ENCODE data around the gene DNAJB8.

Gene DNAJB8

DNA sequence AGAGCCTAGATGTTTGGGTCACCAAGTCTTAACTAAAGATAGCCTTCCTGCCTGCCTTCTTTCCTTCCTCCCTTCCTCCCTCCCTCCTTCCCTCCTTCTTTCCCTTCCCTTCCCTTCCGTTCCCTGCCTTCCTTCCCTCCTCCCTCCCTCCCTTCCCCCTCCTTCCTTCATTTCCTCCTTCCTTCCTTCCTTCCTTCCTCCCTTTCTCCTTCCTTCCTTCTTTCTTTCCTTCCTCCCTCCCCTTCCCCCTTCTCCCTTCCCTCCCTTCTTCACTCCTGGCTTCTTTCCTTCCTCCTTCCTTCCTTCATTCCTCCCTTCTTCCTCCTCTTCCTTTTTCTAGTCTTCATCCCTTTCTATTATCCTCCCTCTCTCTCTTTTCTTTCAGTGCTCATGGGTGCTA is 2.0 kb downstream of the DNAJB8 start:
- DNase-seq, result no peak
- Histone ChIP-seq H3K27me3 (replicated peaks; ENCODE audit: control insufficient read depth, insufficient read depth, low read length, poor library complexity, severe bottlenecking) (no peaks in the 10 kb centered on the region), H3K27ac (ENCODE audit: insufficient read depth, low read length, poor library complexity, severe bottlenecking) (no peak overlapping the region), H3K4me1 (ENCODE audit: control insufficient read depth, insufficient read depth, low read length, poor library complexity, severe bottlenecking) (no peaks in the 10 kb centered on the region), H3K4me3 (ENCODE audit: insufficient read depth, low read depth, low read length, poor library complexity, severe bottlenecking) (no peak overlapping the region), H3K9me3 (ENCODE audit: control insufficient read depth, low read length) (no peaks in the 10 kb centered on the region), H3K36me3 (ENCODE audit: control insufficient read depth, insufficient read depth, low read length) (no peaks in the 10 kb centered on the region)

- no peak for DNase-seq
- Histone ChIP-seq H3K27ac (ENCODE audit: insufficient read depth, low read length, poor library complexity, severe bottlenecking) (no peak overlapping the region), H3K9me3 (ENCODE audit: control insufficient read depth, low read length) (no peaks in the 10 kb centered on the region), H3K36me3 (ENCODE audit: control insufficient read depth, insufficient read depth, low read length) (no peaks in the 10 kb centered on the region), H3K27me3 (replicated peaks; ENCODE audit: control insufficient read depth, insufficient read depth, low read length, poor library complexity, severe bottlenecking) (no peaks in the 10 kb centered on the region), H3K4me1 (ENCODE audit: control insufficient read depth, insufficient read depth, low read length, poor library complexity, severe bottlenecking) (no peaks in the 10 kb centered on the region), H3K4me3 (ENCODE audit: insufficient read depth, low read depth, low read length, poor library complexity, severe bottlenecking) (no peak overlapping the region)
Measured at GRCh38 chr3:128464188-128464587, 2.5 kb downstream of the DNAJB8 start.

DNA sequence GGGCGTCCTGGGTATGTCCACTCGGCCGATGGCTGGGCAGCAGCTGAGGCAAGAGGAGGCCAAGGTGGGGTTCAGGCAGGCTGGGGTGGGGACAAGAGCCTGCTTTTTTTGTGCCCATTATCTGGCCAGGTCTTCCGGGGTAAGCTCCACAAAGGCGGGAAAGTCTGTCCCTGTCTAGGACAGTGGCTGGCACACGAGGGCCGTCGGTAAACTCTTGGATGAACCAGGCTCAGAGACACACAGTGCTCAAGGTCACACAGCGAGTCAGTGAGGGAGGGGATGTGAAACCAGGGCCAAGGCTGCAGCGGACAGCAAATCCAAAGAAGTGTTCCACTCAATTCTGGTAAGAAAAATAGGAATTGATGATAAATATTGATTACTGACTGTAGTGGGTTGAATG is 2.9 kb downstream of the DNAJB8 start:
- no peaks in the 10 kb centered on the region for H3K36me3 ChIP-seq (ENCODE audit: control insufficient read depth, insufficient read depth, low read length)
- H3K9me3 ChIP-seq (ENCODE audit: control insufficient read depth, low read length), result no peaks in the 10 kb centered on the region
- no peak for DNase-seq
- H3K27me3 ChIP-seq (replicated peaks; ENCODE audit: control insufficient read depth, insufficient read depth, low read length, poor library complexity, severe bottlenecking), result no peaks in the 10 kb centered on the region
- H3K4me1 ChIP-seq (ENCODE audit: control insufficient read depth, insufficient read depth, low read length, poor library complexity, severe bottlenecking), result no peaks in the 10 kb centered on the region
- H3K4me3 ChIP-seq (ENCODE audit: insufficient read depth, low read depth, low read length, poor library complexity, severe bottlenecking), result no peak overlapping the region
- H3K27ac ChIP-seq (ENCODE audit: insufficient read depth, low read length, poor library complexity, severe bottlenecking), result no peak overlapping the region

GRCh38 chr3:128463354-128463753 is 3.3 kb downstream of the DNAJB8 start:
- Histone ChIP-seq H3K4me3 (ENCODE audit: insufficient read depth, low read depth, low read length, poor library complexity, severe bottlenecking) (no peak overlapping the region), H3K36me3 (ENCODE audit: control insufficient read depth, insufficient read depth, low read length) (no peaks in the 10 kb centered on the region), H3K9me3 (ENCODE audit: control insufficient read depth, low read length) (no peaks in the 10 kb centered on the region), H3K4me1 (ENCODE audit: control insufficient read depth, insufficient read depth, low read length, poor library complexity, severe bottlenecking) (no peaks in the 10 kb centered on the region), H3K27ac (ENCODE audit: insufficient read depth, low read length, poor library complexity, severe bottlenecking) (no peak overlapping the region), H3K27me3 (replicated peaks; ENCODE audit: control insufficient read depth, insufficient read depth, low read length, poor library complexity, severe bottlenecking) (no peaks in the 10 kb centered on the region)
- DNase-seq, result no peak

DNA sequence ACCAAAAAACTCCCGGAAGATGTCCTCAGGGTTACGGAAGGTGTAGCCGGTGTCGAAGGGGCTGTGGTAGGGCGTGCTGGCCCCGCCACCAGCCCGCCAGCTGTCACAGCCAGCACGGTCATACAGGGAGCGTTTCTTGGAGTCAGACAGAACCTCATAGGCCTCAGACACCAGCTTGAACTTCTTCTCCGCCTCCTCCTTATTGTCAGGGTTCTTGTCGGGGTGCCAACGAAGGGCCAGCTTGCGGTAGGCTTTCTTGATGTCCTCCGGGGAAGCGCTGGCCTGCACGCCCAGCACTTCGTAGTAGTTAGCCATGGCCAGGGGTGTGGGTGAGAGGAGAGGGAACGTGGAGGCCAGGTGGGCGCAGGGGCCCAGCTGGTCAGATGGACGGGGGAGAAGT is 3.8 kb downstream of the DNAJB8 start:
- Histone ChIP-seq H3K27ac (ENCODE audit: insufficient read depth, low read length, poor library complexity, severe bottlenecking) (no peak overlapping the region), H3K4me1 (ENCODE audit: control insufficient read depth, insufficient read depth, low read length, poor library complexity, severe bottlenecking) (no peaks in the 10 kb centered on the region), H3K9me3 (ENCODE audit: control insufficient read depth, low read length) (no peaks in the 10 kb centered on the region), H3K4me3 (ENCODE audit: insufficient read depth, low read depth, low read length, poor library complexity, severe bottlenecking) (no peak overlapping the region), H3K36me3 (ENCODE audit: control insufficient read depth, insufficient read depth, low read length) (no peaks in the 10 kb centered on the region), H3K27me3 (replicated peaks; ENCODE audit: control insufficient read depth, insufficient read depth, low read length, poor library complexity, severe bottlenecking) (no peaks in the 10 kb centered on the region)
- DNase-seq, result no peak

DNA sequence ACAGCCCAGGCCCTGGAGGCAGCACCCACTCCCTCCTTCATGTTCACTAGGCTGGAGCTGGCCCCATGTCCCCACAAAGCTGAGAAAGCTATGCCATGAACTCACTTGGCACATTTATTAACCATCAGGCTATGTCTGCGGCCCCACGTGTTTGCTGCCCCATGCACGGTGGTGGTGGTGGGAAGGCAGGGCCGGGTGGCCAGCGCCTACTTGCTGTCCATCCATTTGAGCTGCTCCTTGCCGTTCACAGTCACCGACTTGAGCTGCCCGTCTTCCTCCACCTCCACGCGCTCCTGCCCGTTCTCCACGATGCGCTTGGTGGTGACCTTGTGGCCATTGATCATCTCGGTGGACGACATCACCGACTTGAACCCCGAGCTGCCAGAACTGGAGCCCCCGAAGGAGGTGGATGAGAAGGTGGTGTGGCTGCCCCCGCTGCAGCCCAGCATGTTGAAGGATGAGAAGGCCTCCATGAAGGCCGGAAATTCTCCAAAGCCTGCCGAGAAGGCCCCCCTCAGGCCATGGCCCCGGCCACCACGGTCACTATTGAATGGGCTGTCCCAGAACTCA is 4.3 kb downstream of the DNAJB8 start:
- no peaks in the 10 kb centered on the region for H3K27me3 ChIP-seq (replicated peaks; ENCODE audit: control insufficient read depth, insufficient read depth, low read length, poor library complexity, severe bottlenecking)
- H3K9me3 ChIP-seq (ENCODE audit: control insufficient read depth, low read length), result no peaks in the 10 kb centered on the region
- no peak overlapping the region for H3K27ac ChIP-seq (ENCODE audit: insufficient read depth, low read length, poor library complexity, severe bottlenecking)
- H3K4me1 ChIP-seq (ENCODE audit: control insufficient read depth, insufficient read depth, low read length, poor library complexity, severe bottlenecking), result no peaks in the 10 kb centered on the region
- DNase-seq, result no peak
- H3K36me3 ChIP-seq (ENCODE audit: control insufficient read depth, insufficient read depth, low read length), result no peaks in the 10 kb centered on the region
- H3K4me3 ChIP-seq (ENCODE audit: insufficient read depth, low read depth, low read length, poor library complexity, severe bottlenecking), result no peak overlapping the region

DNA sequence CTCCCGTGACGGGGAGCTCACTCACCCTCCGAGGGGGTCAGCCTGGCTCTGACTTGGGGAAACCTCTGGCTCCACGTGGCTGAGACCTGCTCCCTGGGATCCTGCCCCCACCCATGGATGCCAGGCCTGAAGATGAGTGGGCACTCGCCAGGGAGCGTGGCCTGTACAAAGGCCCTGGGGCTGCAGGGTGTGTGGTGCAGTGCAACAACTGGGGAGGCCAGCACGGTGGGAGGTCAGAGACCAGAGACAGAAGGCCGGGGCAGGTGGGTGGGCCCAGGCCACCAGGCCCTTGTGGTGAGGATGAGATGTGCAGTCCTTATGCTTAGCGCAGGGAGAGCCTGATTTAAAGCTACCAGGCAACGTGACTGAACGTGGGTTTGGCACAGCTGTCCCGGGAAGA is 5.0 kb downstream of the DNAJB8 start:
- H3K9me3 ChIP-seq (ENCODE audit: control insufficient read depth, low read length), result no peaks in the 10 kb centered on the region
- no peaks in the 10 kb centered on the region for H3K27me3 ChIP-seq (replicated peaks; ENCODE audit: control insufficient read depth, insufficient read depth, low read length, poor library complexity, severe bottlenecking)

DNA sequence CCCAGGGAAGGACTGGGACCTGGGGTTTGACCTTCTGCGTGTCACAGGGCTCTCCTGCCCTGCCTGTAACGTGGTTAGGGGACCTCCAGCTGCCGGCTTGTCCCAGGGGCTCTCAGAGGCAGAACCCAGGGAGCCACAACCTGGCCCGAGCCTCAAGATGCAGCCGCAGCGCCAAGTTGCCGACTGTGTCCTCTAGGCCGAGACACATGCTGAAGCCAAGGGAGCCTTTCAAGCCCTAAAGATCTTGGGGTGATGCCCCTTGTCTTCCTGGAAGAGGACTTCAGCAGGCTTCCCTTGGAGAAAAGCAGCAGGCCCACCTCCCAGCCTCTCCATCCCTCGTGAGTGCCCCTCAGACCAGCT is 7.2 kb downstream of the DNAJB8 start:
- Histone ChIP-seq H3K4me1 (ENCODE audit: control insufficient read depth, insufficient read depth, low read length, poor library complexity, severe bottlenecking) (no peaks in the 10 kb centered on the region), H3K4me3 (ENCODE audit: insufficient read depth, low read depth, low read length, poor library complexity, severe bottlenecking) (no peak overlapping the region), H3K27ac (ENCODE audit: insufficient read depth, low read length, poor library complexity, severe bottlenecking) (no peak overlapping the region), H3K36me3 (ENCODE audit: control insufficient read depth, insufficient read depth, low read length) (no peaks in the 10 kb centered on the region), H3K9me3 (ENCODE audit: control insufficient read depth, low read length) (no peaks in the 10 kb centered on the region), H3K27me3 (replicated peaks; ENCODE audit: control insufficient read depth, insufficient read depth, low read length, poor library complexity, severe bottlenecking) (peaks cover 6% of the 10 kb centered on the region)
- no peak for DNase-seq

More for the DNA sequence above, 5.0 kb downstream of the DNAJB8 start:
- H3K36me3 ChIP-seq (ENCODE audit: control insufficient read depth, insufficient read depth, low read length), result no peaks in the 10 kb centered on the region
- no peak for DNase-seq
- H3K27ac ChIP-seq (ENCODE audit: insufficient read depth, low read length, poor library complexity, severe bottlenecking), result no peak overlapping the region
- H3K4me3 ChIP-seq (ENCODE audit: insufficient read depth, low read depth, low read length, poor library complexity, severe bottlenecking), result no peak overlapping the region
- H3K4me1 ChIP-seq (ENCODE audit: control insufficient read depth, insufficient read depth, low read length, poor library complexity, severe bottlenecking), result no peaks in the 10 kb centered on the region

DNA sequence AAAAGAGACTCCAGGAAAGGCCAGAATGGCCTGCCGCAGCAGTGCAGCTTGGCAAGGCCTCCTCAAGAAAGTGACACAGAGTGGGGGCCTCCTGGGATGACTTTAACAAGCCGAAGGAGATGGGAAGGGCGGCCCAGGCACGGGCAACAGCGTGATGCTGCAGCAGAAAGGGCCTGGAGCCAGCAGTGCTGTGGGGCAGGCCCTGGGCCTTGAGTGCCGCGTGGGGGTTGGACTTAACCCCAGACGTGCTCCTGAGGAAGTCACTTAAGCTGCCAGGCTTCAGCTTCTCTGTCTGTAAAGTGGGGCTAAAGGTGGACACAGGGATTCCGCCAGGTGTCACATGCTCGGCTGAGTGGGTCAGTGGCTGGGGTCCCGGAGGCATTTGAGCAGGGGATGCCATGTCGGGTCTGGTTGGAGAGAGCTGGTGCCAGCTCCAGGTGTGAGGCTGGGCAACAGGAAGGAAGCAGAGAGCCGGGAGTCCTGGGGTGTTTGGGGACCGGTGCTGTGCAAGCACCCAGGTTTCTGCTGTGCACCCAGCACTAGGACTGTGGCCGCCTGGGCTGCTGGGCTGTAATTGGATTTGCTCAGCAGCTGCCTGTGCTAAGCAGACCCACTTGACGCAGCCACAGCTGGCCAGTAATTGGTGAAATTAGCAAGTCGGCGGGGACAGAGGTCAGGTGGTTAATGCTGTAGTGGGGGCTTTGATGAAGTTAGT is 7.8 kb downstream of the DNAJB8 start:
- Histone ChIP-seq H3K9me3 (ENCODE audit: control insufficient read depth, low read length) (no peaks in the 10 kb centered on the region), H3K27ac (ENCODE audit: insufficient read depth, low read length, poor library complexity, severe bottlenecking) (no peak overlapping the region), H3K4me3 (ENCODE audit: insufficient read depth, low read depth, low read length, poor library complexity, severe bottlenecking) (no peak overlapping the region), H3K36me3 (ENCODE audit: control insufficient read depth, insufficient read depth, low read length) (no peaks in the 10 kb centered on the region), H3K27me3 (replicated peaks; ENCODE audit: control insufficient read depth, insufficient read depth, low read length, poor library complexity, severe bottlenecking) (peaks cover 6% of the 10 kb centered on the region), H3K4me1 (ENCODE audit: control insufficient read depth, insufficient read depth, low read length, poor library complexity, severe bottlenecking) (no peaks in the 10 kb centered on the region)
- no peak for DNase-seq

DNA sequence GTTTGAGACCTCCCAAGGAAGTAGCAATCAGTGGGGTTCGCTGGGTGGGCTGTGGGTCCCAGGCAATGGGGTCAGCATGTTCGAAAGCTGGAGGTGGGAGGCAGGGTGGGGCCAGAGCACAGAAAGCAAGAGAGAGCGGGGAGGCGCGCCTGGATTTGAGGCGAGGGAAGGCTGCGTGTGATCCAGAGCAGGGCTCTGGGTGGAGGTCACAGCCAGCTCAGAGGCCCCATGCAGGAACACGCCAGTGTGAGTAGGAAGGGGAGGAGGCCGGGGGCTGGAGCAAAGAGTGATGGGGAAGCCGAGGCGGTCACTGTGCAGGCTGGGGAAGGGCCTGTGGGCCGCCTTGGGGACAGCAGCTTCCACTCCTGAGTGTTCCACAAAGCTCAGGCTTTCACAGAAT is 8.8 kb downstream of the DNAJB8 start:
- Histone ChIP-seq H3K4me1 (ENCODE audit: control insufficient read depth, insufficient read depth, low read length, poor library complexity, severe bottlenecking) (no peaks in the 10 kb centered on the region), H3K4me3 (ENCODE audit: insufficient read depth, low read depth, low read length, poor library complexity, severe bottlenecking) (no peak overlapping the region), H3K27ac (ENCODE audit: insufficient read depth, low read length, poor library complexity, severe bottlenecking) (no peak overlapping the region), H3K36me3 (ENCODE audit: control insufficient read depth, insufficient read depth, low read length) (no peaks in the 10 kb centered on the region), H3K9me3 (ENCODE audit: control insufficient read depth, low read length) (no peaks in the 10 kb centered on the region), H3K27me3 (replicated peaks; ENCODE audit: control insufficient read depth, insufficient read depth, low read length, poor library complexity, severe bottlenecking) (peaks cover 6% of the 10 kb centered on the region)
- DNase-seq, result no peak
